Measurements from ENCODE around the gene SELENOH.

SELENOH gene

DNA sequence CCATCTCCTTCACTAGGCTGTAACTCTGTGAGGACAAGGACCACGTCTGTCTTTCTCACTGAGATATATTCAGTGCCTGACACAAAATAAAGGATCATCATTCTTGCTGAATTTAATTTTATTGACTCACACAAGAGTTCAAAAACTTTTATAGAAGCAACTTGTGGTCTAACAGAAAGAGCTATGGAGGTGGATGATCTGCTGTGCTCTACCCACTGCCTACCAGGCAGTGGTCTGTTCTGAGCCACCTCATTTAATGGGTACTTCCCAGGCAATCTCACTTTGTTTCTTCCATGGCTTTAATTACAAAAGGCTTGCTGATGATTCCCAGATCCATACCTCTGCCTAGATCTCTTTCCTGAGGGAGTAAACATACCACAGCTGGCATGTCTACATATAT lies 5.6 kb downstream of the SELENOH start:
- no peak for DNase-seq (ENCODE audit: low spot score)

DNA sequence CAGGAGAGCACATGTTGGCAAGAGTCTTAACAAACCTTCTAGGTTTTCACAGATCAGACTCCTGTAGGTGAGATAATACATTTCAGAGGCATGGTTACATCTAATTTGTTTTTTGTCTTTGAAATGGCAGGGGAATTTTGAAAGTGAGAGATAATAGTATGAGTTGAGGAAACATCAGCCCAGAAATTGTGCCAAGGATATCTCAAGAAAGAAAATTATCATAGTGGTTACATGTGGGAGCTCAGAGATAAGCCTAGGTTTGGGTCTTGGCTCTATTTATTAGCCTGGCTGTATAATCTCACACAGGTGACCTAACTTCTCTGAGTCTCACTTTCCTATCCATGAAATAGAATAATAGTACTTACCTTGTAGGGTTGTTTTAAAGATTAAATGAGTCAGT lies 9.9 kb downstream of the SELENOH start:
- DNase-seq (ENCODE audit: low spot score), result no peak

DNA sequence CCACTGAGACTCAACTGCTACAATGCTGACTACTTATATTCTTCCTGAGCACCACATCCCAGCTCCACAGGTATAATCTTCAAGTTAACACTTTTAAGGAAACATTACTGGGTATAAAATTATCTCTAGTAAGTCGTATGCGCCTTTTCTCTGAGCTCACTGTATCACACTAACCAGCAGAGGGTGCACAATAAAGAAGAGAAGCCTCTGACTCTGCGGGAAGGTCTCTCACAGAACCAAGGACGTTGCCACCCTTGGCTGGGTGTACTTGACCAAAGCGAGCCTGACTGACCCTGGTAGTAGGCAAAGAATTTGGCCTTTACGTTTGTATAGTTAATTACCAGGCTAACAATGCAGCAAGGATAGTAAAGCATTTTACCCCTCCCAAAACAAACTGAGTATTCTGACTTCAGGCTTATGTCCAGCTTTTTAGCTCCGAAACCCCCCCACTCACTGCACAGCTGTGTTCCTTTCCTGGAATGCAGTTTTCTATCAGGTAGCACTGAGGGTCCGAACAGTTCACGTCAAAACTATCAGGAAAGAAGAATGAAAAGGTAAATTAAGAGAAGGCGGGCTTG lies 10.5 kb downstream of the SELENOH start, which contains the start of gene BTBD18:
Gene BTBD18, minus strand, starts transcription at position 144 of the 578 bp plus-strand sequence. CDS start 631 bp downstream, outside the sequence.
- DNase-seq (ENCODE audit: low spot score), result no peak

DNA sequence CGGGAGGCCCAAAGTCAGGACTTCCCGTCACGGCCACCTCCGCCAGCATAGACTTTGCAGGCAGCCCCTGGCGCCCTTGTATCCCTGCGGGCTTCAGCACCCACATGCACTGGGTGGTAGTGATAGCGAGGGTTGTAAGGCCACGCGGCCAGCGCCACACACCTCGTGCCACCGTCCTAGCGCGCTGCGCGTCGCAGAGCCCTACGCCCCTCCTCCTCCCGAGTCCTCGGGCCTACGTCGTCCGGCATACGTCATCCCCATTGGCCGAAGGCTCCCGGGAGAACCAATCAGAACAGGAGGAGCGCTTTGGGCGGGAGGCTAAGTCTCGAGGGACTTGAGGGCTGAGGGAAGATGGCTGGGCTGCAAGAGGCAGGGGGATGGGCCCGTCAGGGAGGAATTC lies 11.7 kb downstream of the SELENOH start:
- no peak for DNase-seq (ENCODE audit: low spot score)

DNA sequence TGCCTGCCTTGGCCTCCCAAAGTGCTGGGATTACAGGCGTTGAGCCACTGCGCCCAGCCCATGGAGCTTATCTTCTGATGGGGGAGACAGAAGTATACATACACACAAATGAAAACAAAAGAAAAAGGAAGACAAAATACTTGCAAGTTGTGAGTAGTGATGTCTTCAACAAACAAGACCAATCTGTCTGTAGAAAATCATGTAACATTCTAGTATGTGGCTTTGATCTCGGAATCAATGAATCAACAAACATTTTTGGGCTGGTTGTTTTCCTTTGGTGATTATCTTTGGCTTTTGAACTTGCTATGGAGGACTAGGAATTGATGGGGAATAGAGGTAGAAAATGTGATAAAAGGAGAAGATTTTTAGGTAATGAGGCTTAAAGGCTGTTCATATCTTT lies 16.9 kb downstream of the SELENOH start:
- no peak for DNase-seq (ENCODE audit: low spot score)

DNA sequence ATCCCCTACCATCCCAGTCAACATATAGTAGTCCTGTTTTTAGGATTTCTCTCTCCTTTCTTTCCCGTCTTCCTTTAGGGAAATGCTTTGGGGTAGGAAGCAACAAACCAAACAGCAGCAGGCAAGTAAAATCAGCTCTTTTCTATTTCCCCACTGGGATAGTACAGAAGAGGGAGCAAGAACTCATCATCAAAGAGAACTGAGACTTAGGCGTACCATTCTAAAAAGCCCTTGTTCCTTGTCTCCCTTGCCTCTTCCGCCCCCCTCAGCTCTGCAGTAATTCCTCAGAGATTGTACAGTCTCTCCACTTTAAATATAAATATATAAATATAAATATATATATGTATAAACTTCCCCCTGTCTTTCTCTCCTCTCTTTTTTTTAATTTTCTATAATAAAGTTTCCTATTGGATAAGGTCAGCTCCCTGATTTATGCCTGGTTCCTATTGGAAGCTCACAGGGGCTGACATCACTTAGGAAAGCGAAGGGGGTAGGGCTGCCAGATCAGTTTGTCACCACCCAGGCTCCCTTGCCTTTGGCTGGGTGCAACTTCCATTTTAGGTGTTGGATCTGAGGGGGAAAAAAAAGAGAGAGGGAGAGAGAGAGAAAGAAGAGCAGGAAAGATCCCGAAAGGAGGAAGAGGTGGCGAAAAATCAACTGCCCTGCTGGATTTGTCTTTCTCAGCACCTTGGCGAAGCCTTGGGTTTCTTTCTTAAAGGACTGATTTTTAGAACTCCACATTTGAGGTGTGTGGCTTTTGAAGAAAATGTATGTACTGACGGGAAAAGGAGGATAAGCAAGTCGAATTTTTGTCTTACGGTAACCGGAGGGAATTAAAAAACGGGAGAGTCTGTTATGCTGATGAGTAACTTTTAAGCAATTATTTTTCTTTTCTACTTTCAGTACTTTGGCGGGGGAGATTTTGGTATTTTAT lies 20.3 kb downstream of the SELENOH start, which contains the start of gene CTNND1:
Gene CTNND1, plus strand, starts transcription at position 502 of the 934 bp plus-strand sequence. CDS start 29,677 bp downstream, outside the sequence.
- DNase-seq (ENCODE audit: low spot score), result peak; percentile 88

DNA sequence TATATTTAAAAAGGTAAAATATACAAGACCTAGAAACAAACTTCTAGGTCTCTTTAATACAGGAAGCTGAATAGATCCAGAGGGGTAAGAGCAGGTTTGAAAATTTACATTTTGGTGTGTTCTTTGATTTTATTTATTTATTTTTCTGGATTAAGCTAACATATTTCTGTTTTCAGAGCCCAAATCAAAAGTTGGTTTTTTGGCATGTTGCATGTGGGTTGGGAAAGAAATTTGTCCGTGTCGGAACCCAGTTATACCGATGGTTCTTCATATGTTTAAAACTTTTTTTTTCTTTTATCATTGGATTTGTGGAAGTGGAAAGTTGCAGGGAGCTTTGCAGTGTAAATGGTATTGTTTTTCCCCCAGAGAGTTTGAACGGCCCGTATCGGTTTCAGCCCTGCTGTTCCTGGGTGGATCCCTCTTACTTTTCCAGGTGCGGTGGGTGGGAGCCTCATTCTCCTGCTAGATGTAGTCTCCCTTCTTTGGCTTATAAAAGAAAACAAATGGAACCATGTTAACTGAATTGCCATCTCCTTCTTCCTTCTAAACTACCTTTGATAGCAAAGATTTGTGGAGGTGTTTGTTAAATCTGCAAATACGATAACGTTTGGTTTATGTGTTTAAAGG lies 21.1 kb downstream of the SELENOH start:
- no peak for DNase-seq (ENCODE audit: low spot score)

DNA sequence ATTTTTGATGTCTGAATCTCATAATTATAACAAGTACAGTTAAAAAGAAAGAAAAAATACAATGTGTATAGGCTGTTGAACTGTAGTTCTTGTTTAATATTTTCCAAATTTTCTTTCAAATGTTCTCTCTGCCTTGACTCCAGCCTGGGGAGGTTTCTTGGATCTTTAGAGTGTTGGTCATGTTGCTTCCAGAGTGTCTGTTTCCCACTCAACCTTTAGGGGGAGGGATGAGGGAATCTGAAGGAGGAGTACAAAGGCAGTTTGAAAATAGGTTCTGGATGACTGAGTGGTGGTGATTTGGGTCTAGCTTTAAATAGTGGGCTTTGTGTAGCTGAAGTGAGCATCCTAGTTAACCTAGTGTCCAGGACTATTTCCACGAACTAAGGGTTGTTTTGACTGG lies 22.3 kb downstream of the SELENOH start:
- no peak for DNase-seq (ENCODE audit: low spot score)

DNA sequence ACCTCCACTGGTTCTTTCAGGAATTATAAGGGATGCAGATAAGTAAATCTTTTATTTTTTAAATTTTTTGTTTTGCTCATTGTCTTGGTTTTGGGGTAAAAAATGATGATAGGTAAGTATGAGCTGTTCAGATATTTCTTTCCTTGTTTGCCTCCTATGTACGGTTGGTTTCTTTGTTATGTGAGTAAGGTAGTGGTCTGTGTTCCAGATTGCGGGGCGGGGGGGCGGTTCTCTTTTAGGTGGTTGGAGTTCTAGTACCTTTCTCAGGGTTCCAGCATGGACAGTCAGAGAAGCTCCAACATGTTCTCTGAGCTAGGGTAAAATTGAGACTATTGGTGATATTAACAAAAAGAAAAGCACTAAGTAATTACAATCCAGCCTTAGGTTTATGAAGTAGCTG lies 22.7 kb downstream of the SELENOH start:
- no peak for DNase-seq (ENCODE audit: low spot score)

DNA sequence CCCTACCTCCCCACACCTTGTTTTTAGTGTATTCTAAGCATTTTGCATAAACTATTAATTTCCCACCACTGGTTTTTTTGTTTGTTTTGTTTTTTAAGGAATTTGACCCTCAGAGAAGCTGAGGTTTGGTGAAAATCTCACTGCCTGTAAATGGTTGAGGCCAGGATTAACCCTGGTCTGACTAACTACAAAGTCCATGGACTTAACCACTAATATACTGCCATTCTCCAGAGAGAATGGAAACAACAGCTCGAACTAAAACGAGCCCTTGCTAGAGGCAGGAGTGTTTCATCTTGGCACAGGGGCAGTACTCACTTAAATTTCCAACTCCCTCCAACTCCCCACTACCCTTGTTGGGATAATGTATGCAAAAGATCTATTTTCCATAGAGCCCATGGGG lies 23.3 kb downstream of the SELENOH start:
- no peak for DNase-seq (ENCODE audit: low spot score)

DNA sequence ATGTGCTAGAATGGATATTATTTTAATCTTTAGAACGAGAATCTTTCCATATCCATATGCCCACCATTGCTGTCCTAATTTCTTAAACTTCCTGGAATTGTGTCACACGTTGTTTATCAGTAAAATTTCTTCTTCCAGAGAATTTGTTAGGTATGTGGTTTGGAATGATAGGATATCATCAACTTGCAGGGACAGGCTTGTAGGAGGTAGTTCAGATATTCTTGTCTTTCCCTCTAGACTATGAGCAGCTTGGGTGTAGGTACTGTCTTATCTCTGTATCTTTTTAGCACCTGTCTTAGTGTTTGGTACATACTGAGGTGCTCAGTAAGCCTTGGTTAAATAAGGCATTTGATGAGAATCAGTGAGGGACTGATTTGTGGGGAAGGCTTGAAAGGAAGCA lies 23.7 kb downstream of the SELENOH start:
- DNase-seq (ENCODE audit: low spot score), result no peak

DNA sequence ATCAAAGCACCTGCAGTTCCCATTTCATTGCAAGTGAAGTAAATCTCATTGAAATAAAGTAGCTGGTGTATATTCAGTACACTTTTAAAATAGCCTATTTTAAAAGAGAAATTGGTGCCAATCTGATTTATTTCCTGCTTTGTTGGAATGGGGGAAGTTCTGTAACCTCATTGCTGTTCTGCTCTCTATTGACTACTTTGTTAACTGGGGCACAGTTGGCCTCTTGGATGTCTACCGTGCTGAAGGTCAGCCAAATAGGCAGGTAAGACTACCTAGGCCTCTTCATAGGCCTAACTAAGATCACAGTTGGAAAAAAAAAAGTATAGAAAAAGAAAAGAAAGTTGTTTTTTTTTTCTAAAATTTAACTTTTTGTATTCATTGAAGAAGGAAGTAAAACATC lies 29.5 kb downstream of the SELENOH start:
- no peak for DNase-seq (ENCODE audit: low spot score)

DNA sequence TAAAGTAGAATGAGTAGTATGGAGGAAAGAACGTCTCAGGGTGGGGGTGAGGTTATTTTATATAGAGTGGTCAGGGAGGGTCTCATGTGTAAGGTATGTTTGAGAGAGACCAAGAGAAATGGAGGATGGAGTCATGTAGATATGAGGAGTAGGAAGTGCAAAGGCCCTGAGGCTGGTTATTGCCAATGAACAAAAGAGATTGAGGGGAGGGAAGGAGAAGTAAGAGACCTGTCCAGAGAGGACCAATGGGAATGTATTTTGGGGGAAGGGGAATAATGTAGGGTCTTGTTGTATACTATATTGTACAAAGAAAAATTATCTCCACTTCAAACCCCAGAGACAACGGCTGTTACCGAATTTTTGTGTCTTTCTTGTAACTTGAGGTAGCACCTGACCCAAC lies 30.1 kb downstream of the SELENOH start:
- no peak for DNase-seq (ENCODE audit: low spot score)

DNA sequence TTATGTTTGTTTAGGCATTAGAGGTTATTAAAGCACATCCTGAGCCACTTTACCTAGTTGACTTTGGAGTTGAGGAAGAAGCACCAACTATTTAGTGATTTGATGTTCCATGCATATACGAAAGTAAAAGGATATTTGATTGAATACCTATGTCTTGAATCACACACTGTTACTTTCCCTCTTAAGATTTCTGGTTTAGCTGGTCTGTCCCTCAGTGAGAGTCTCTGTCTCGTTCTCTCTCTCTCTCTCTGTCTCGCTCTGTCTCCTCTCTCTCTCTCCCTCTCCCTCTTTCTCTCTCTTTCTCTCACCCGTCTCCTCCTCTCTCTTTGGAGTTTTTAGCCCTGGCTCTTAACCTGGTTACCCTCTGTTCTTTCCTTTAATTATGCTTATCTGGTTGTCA lies 31.3 kb downstream of the SELENOH start:
- no peak for DNase-seq (ENCODE audit: low spot score)

DNA sequence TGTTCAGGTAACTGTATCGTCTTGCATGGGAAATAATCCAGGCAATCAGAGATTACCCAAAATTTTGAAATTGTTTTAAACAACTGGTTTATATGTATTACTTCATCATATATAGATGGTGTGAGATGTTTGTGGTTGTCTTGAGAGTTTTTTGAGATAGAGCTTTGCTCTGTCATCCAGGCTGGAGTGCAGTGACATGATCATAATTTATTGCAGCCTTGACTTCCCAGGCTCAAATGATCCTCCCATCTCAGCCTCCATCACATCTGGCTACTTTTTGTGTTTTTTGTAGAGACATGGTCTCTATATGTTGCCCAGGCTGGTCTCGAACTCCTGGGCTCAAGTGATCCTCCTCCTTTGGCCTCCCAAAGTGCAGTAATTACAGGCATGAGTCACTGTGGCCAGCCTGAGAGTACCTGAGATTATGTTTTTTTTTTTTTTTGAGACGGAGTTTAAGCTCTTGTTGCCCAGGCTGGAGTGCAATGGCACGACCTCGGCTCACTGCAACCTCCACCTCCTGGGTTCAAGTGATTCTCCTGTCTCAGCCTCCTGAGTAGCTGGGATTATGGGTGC lies 31.8 kb downstream of the SELENOH start:
- DNase-seq (ENCODE audit: low spot score), result no peak

DNA sequence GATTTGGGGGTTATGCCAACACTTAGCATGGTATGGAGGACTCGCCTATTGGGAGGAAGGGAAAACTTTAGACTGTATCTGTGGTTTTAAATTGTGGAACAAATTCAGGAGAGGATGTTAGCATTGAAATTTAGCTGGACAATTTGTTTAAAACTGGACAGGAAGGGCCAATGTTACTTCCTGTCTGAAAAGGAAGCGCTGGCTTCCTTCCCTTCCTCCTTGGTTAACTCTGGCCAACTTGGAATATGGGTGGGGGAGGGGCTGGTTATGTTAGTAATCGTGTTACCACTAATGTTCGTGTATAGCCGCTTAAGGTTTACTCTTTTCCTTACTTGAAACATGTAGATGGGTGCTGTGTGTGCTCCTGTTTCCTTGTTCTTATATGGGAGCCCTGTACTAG lies 34.2 kb downstream of the SELENOH start:
- no peak for DNase-seq (ENCODE audit: low spot score)

DNA sequence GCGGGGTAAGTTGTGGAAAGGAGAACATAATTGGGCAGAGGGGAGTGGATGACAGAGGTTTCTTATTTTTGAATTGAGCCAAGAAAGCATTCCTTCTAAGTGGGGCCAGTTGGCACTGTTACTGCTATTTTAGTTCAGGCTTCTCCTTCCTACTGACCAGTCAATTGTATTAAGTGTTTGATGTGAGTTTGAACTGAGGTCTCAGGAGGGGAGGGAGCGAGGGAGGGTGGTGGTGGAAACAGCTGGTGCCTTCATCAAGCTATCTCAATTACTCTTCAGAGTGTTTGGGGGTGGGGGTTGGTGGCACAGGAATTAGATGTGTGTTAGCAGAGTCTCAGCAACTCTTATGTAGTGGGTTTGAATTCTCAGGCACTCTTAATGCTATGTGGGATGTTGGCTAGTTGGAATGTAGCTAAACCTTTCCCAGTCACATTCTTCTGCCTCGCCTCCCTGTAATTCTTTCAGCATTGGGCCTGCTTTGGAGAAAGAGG lies 34.8 kb downstream of the SELENOH start:
- DNase-seq (ENCODE audit: low spot score), result no peak

DNA sequence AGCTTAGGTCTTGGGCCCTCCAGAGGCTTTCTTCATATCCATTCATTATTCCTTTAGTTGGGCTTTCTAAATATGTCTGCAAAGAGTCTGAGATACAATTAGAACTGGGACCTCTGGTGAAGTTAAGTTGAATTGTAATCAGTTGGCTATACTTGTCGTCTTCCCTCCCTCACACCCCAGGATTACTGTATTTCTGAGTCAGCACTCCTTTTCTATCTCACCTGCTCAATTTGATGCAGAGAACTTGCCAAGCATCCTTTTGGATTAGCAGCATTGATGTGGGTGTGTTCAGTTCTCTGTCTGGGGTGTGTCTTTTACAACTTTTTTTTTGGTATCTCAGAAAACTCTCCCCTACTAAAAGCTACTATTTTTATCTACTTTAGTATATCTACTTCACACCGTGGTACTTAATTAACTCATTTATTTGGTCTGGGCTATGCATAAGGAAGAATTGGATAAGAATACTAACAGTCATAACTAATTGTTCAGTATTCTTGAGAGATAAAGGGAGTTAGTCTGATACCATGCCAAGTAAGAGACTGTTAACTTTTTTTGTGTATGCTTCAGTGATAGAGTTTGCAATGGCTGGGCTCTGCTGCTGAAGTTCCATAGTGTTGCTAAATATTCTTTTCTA lies 35.4 kb downstream of the SELENOH start:
- DNase-seq (ENCODE audit: low spot score), result no peak

DNA sequence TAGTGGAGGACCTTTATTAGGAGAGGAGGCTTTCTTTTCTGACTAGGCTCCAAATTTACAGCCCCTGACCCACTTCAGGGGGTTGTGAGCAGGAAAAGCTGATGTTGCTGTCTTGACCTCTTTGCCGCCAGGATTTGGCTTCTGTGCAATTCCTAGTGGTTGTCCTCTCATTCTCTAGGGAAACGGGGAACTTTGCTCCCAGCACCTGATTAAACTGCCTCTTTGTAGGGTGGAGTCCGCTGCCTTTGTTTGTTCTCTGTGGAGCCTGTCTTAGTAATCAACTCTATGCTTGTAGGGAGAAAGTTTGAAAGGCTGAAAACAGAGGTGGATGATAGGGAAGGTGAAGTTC lies 36.7 kb downstream of the SELENOH start:
- no peak for DNase-seq (ENCODE audit: low spot score)

DNA sequence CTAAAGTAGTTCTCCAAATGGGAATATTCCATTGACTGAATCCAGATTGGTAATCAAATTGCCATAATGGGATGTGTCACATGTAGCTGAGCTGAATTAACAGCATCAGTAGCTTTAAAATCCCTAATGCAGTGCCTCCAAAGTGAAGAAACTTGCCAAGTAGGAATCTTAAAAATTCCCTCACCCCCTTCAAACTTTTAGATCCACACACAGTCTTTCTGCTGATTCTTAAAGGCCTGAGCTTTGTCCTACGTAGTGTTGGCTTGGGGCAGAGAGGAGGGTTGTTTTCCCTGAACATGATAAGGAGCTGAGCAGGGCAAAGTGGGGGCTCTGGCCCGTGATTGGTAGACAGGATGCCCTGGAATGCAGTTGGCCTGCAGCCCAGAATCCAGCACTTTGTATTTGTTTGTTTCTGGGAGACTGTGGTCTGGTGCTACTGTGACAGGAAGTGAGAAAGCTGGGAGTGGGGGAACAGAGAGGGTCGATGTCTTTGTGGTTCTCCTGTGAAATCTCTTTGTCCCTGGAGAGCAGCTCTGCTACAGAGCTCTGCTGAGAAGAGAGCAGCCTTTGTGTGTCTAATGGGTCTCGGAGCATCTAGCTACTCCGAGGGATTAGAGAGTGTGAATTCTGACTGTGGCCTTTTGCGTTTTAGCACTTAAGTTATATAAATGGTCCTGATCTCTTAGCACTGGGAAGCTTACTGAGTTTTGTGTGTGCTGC lies 37.2 kb downstream of the SELENOH start:
- DNase-seq (ENCODE audit: low spot score), result peak; percentile 86

DNA sequence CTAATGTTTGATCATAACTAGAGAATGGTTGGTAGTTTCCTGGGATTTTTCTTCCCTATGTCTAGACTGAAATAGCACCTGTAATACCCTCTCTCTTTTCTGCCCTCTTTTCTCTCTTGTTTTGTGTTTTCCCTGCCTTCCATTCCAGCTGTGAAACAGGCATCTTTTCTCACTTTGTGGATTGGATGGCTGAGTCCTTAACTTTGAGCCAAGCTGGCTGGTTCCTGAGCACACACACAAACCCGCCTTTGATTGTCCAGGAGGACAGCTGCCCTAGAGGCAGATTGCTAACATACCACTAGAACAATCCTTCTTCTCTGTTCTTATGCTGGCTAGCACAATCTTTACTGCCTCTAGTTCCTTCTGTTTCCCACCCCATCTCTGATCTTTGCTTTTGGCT lies 38.0 kb downstream of the SELENOH start:
- no peak for DNase-seq (ENCODE audit: low spot score)
